Vagina (tissue), 2 donors: Measurements from ENCODE around the gene RASGRP4. TPM values are rescaled to one million over a fixed set of nuclear protein-coding genes. Genes with fewer than 3 reads are reported as not detected.

Source experiments
- DNase-seq, 2 donors: peaks; one replicate each; pipeline ENCODE4 v3.0.0-alpha.2; 2017; ENCODE audit errors: extremely low spot score in 2 of 2
- H3K27ac ChIP-seq: fragments of 200-600 bp; sonication (generic); one replicate; pipeline ENCODE4 v1.5.1; 2019
- H3K27me3 ChIP-seq: fragments of 200-600 bp; sonication (generic); one replicate; pipeline ENCODE4 v1.5.1; 2019
- H3K36me3 ChIP-seq, 2 donors: fragments of 200-600 bp; sonication (generic); one replicate each; pipeline ENCODE4 v1.5.1; 2017 to 2019
- H3K4me1 ChIP-seq: fragments of 200-600 bp; sonication (generic); one replicate; pipeline ENCODE4 v1.5.1; 2019
- H3K4me3 ChIP-seq, 2 donors: fragments of 200-600 bp; sonication (generic); 1 replicate in 1 of 2; 2 replicates in 1 of 2; pipeline ENCODE4 v1.5.1; 2016 to 2019
- H3K9me3 ChIP-seq: fragments of 200-600 bp; sonication (generic); one replicate; pipeline ENCODE4 v1.5.1; 2019
- CTCF ChIP-seq, 3 experiments: fragments of 450-650 bp in 2 of 3; fragments of 200-600 bp in 1 of 3; sonication (generic) in 1 of 3; IDR thresholded peaks; one replicate each; pipeline ENCODE4 v1.5.1; 2017 to 2019; ENCODE audit warnings: antibody characterized with exemption in 3 of 3, mild to moderate bottlenecking in 2 of 3, moderate library complexity in 2 of 3
- POLR2A ChIP-seq, 2 donors: fragments of 450-650 bp; IDR thresholded peaks; one replicate each; pipeline ENCODE4 v1.6.1; 2017; ENCODE audit warnings: antibody characterized with exemption in 2 of 2, mild to moderate bottlenecking in 2 of 2, moderate library complexity in 2 of 2
- POLR2AphosphoS5 ChIP-seq, 2 donors: sonication (generic); formaldehyde crosslinking; IDR thresholded peaks; one replicate each; pipeline ENCODE4 v1.9.0; 2017; ENCODE audit warnings: antibody characterized with exemption in 2 of 2, mild to moderate bottlenecking in 2 of 2, low read depth in 1 of 2; ENCODE audit not compliant: insufficient read depth in 1 of 2
- intact Hi-C: fragments of 100-400 bp; cut with DNase I; formaldehyde crosslinking; loops from one replicate; pipeline ENCODE4 v1.15.1; 2023
- total RNA-seq: library from RNA; depleted of rRNA; stranded (reverse); fragments of >200 nt; gene quantifications from one replicate; pipeline ENCODE4 v1.2.3, GENCODE V29; 2016

Gene RASGRP4
- total RNA-seq, 1 donor from 2014 or later = 2.9 TPM

- no peaks in the 10 kb centered on the region for H3K9me3 ChIP-seq
- H3K27ac ChIP-seq = no peak overlapping the region
- TF ChIP-seq CTCF (IDR thresholded peaks at IDR 0.05) (no peak), POLR2AphosphoS5 (IDR thresholded peaks at IDR 0.05; ENCODE audit: insufficient read depth in 1 of 2, low read depth in 1 of 2) (no peak), POLR2A (IDR thresholded peaks at IDR 0.05) (no peak)
- intact Hi-C loops = no loop called here
- H3K36me3 ChIP-seq = no peaks in the 10 kb centered on the region
- H3K4me1 ChIP-seq = no peaks in the 10 kb centered on the region
- H3K27me3 ChIP-seq = no peaks in the 10 kb centered on the region
- H3K4me3 ChIP-seq = no peak overlapping the region
- no peak for DNase-seq
Measured at GRCh38 chr19:38452430-38453366, 26.7 kb upstream of the RASGRP4 start.

GRCh38 chr19:38451629-38452028 lies 25.6 kb upstream of the RASGRP4 start:
- DNase-seq = no peak
- intact Hi-C loops = no loop called here

GRCh38 chr19:38451036-38451435 lies 25.0 kb upstream of the RASGRP4 start:
- DNase-seq = no peak
- H3K27ac ChIP-seq = no peak overlapping the region
- H3K4me3 ChIP-seq = no peak overlapping the region
- intact Hi-C loops = no loop called here
- H3K4me1 ChIP-seq = no peaks in the 10 kb centered on the region
- H3K9me3 ChIP-seq = no peaks in the 10 kb centered on the region
- no peaks in the 10 kb centered on the region for H3K27me3 ChIP-seq
- no peaks in the 10 kb centered on the region for H3K36me3 ChIP-seq
- TF ChIP-seq POLR2AphosphoS5 (IDR thresholded peaks at IDR 0.05; ENCODE audit: insufficient read depth in 1 of 2, low read depth in 1 of 2) (no peak), CTCF (IDR thresholded peaks at IDR 0.05) (no peak), POLR2A (IDR thresholded peaks at IDR 0.05) (no peak)

More at GRCh38 chr19:38451629-38452028, 25.6 kb upstream of the RASGRP4 start:
- no peaks in the 10 kb centered on the region for H3K9me3 ChIP-seq
- TF ChIP-seq POLR2AphosphoS5 (IDR thresholded peaks at IDR 0.05; ENCODE audit: insufficient read depth in 1 of 2, low read depth in 1 of 2) = no peak
- no peak for TF ChIP-seq POLR2A (IDR thresholded peaks at IDR 0.05)
- TF ChIP-seq CTCF (IDR thresholded peaks at IDR 0.05) = no peak
- H3K4me1 ChIP-seq = no peaks in the 10 kb centered on the region
- H3K36me3 ChIP-seq = no peaks in the 10 kb centered on the region
- H3K4me3 ChIP-seq = no peak overlapping the region
- no peak overlapping the region for H3K27ac ChIP-seq
- H3K27me3 ChIP-seq = no peaks in the 10 kb centered on the region

- no peak for DNase-seq
- TF ChIP-seq CTCF (IDR thresholded peaks at IDR 0.05) (no peak), POLR2AphosphoS5 (IDR thresholded peaks at IDR 0.05; ENCODE audit: insufficient read depth in 1 of 2, low read depth in 1 of 2) (no peak), POLR2A (IDR thresholded peaks at IDR 0.05) (no peak)
- Histone ChIP-seq H3K9me3 (no peaks in the 10 kb centered on the region), H3K4me3 (no peak overlapping the region), H3K27me3 (no peaks in the 10 kb centered on the region), H3K36me3 (no peaks in the 10 kb centered on the region), H3K27ac (no peak overlapping the region), H3K4me1 (no peaks in the 10 kb centered on the region)
- intact Hi-C loops = no loop called here
Measured at GRCh38 chr19:38449518-38449917, 23.5 kb upstream of the RASGRP4 start.

DNA sequence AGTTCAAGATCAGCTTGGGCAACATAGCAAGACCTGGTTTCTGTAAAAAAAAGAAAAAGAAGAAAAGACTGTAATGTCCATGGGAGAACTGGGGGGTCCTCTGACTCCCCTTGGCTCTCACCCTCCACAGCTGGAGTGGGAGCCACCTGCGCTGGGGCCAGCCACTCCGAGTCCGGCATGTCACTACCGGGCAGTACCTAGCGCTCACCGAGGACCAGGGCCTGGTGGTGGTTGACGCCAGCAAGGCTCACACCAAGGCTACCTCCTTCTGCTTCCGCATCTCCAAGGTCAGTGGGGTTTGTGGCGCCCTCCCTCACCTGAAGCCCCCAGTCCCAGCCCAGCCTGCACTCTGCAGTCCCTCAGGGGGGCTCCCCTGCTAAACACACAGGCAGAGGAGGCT lies 22.2 kb upstream of the RASGRP4 start:
- H3K4me1 ChIP-seq = no peaks in the 10 kb centered on the region
- H3K9me3 ChIP-seq = no peaks in the 10 kb centered on the region
- H3K4me3 ChIP-seq = no peak overlapping the region
- intact Hi-C loops = no loop called here
- no peak overlapping the region for H3K27ac ChIP-seq
- no peaks in the 10 kb centered on the region for H3K36me3 ChIP-seq
- TF ChIP-seq POLR2A (IDR thresholded peaks at IDR 0.05) (no peak), POLR2AphosphoS5 (IDR thresholded peaks at IDR 0.05; ENCODE audit: insufficient read depth in 1 of 2, low read depth in 1 of 2) (no peak), CTCF (IDR thresholded peaks at IDR 0.05) (no peak)
- H3K27me3 ChIP-seq = no peaks in the 10 kb centered on the region
- DNase-seq = no peak
